Testis (tissue), 2 donors: ENCODE data around the gene FRYL.
"Not testable (repeated sequence)": the region's sequence is repeated elsewhere in the genome, so short reads cannot be mapped to it uniquely, and the experiment has no call there.

Experiments used
- CTCF ChIP-seq, 3 experiments: fragments of 450-650 bp in 2 of 3; fragments of 200-600 bp in 1 of 3; sonication (generic) in 1 of 3; IDR thresholded peaks; one replicate each; pipeline ENCODE4 v1.5.1; 2016 to 2019; ENCODE audit warnings: antibody characterized with exemption in 3 of 3, mild to moderate bottlenecking in 2 of 3, moderate library complexity in 1 of 3
- POLR2A ChIP-seq: fragments of 450-650 bp; IDR thresholded peaks from one replicate; pipeline ENCODE4 v1.6.1; 2017; ENCODE audit warnings: antibody characterized with exemption, mild to moderate bottlenecking, moderate library complexity

GRCh38 chr4:48745223-48745622 lies 34.9 kb downstream of the FRYL start:
- TF ChIP-seq POLR2A; CTCF (IDR thresholded peaks at IDR 0.05): not testable (repeated sequence)
